Inflammatory macrophage treated with lipopolysaccharide for 4 hours (primary cell): ENCODE measurements around the gene PTPN9.
"Not testable (repeated sequence)": the region's sequence is repeated elsewhere in the genome, so short reads cannot be mapped to it uniquely, and the experiment has no call there.

Source experiments
- DNase-seq: peaks from one replicate; pipeline ENCODE4 v3.0.0-alpha.2; 2020

The PTPN9 gene

GRCh38 chr15:75525756-75526155 is 53.4 kb downstream of the PTPN9 start:
- DNase-seq, result not testable (repeated sequence)

- DNase-seq, result no peak
Observed at GRCh38 chr15:75523011-75523410, 56.1 kb downstream of the PTPN9 start.

- no peak for DNase-seq
Observed at GRCh38 chr15:75517233-75517632, 61.9 kb downstream of the PTPN9 start.

GRCh38 chr15:75508840-75509532 is 70.1 kb downstream of the PTPN9 start:
- DNase-seq, result peak; percentile 26

- no peak for DNase-seq
Observed at GRCh38 chr15:75502360-75502759, 76.8 kb downstream of the PTPN9 start.

GRCh38 chr15:75493732-75494131 is 85.4 kb downstream of the PTPN9 start:
- no peak for DNase-seq

- DNase-seq, result no peak
Observed at GRCh38 chr15:75483961-75484360, 95.2 kb downstream of the PTPN9 start.

- not testable (repeated sequence) for DNase-seq
Observed at GRCh38 chr15:75483556-75483955, 95.6 kb downstream of the PTPN9 start.

- no peak for DNase-seq
Observed at GRCh38 chr15:75483106-75483505, 96.0 kb downstream of the PTPN9 start.

- DNase-seq, result not testable (repeated sequence)
Observed at GRCh38 chr15:75480463-75480862, 98.7 kb downstream of the PTPN9 start.

GRCh38 chr15:75479670-75480069 is 99.4 kb downstream of the PTPN9 start:
- DNase-seq, result no peak

- DNase-seq, result not testable (repeated sequence)
Observed at GRCh38 chr15:75477094-75477493, 102.0 kb downstream of the PTPN9 start.

GRCh38 chr15:75468913-75469598 is 110.1 kb downstream of the PTPN9 start:
- peak; percentile 14 for DNase-seq

GRCh38 chr15:75460646-75461045 is 118.5 kb downstream of the PTPN9 start:
- DNase-seq, result no peak

GRCh38 chr15:75459581-75459980 is 119.5 kb downstream of the PTPN9 start:
- DNase-seq, result no peak

- peak; percentile 44 for DNase-seq
Observed at GRCh38 chr15:75456710-75457109, 122.4 kb downstream of the PTPN9 start.

- DNase-seq, result peak; percentile 62
Observed at GRCh38 chr15:75455982-75456531, 123.1 kb downstream of the PTPN9 start.

- DNase-seq, result peak; percentile 84
Observed at GRCh38 chr15:75455424-75455981, 123.6 kb downstream of the PTPN9 start.

GRCh38 chr15:75454471-75455378 is 124.4 kb downstream of the PTPN9 start:
- DNase-seq, result peak; percentile 69

- DNase-seq, result peak; percentile 100
Observed at GRCh38 chr15:75453703-75454470, 125.2 kb downstream of the PTPN9 start.

- peak; percentile 23 for DNase-seq
Observed at GRCh38 chr15:75452865-75453702, 126.0 kb downstream of the PTPN9 start.
